A673 (cell line): Measurements from ENCODE around the gene LYRM2.

Source experiments
- CTCF ChIP-seq: fragments of 300-800, 200-600 bp; sonication (generic); conservative IDR thresholded peaks from 2 replicates; pipeline ENCODE4 v1.5.1; 2017; ENCODE audit warnings: low read depth, mild to moderate bottlenecking, antibody characterized with exemption, low read length, moderate library complexity, mixed read lengths
- EZH2 ChIP-seq: fragments of 200-600 bp; sonication (generic); IDR thresholded peaks from 2 replicates; pipeline ENCODE4 v1.6.1; 2017; ENCODE audit warnings: borderline replicate concordance, low read depth, mild to moderate bottlenecking, mixed read lengths, antibody characterized with exemption, low read length; ENCODE audit not compliant: poor library complexity, severe bottlenecking

- no peak for TF ChIP-seq CTCF
- no peak for TF ChIP-seq EZH2
These were observed 24.8 kb downstream of the LYRM2 start for GRCh38 chr6:89613790-89614189.
